HL-60 (cell line): ENCODE measurements around the gene ARF6.

Source experiments
- GABPA ChIP-seq: IDR thresholded peaks from 2 replicates; pipeline ENCODE4 v1.6.1; 2012; ENCODE audit warnings: low read depth
- POLR2AphosphoS5 ChIP-seq: IDR thresholded peaks from 2 replicates; pipeline ENCODE4 v1.6.1; 2012; ENCODE audit warnings: low read depth
- SPI1 ChIP-seq: IDR thresholded peaks from 2 replicates; pipeline ENCODE4 v1.6.1; 2012; ENCODE audit warnings: low read depth, mild to moderate bottlenecking, borderline replicate concordance
- TF ChIP-seq, protein P1 (sequence below): IDR thresholded peaks from one replicate; pipeline ENCODE4 v1.5.1; 2011; ENCODE audit warnings: low read length, control low read depth, inconsistent platforms; ENCODE audit not compliant: insufficient read depth
- TF ChIP-seq, protein P2 (sequence below): IDR thresholded peaks from 2 replicates; pipeline ENCODE4 v1.6.1; 2012; ENCODE audit warnings: low read depth; ENCODE audit not compliant: insufficient replicate concordance

DNA sequence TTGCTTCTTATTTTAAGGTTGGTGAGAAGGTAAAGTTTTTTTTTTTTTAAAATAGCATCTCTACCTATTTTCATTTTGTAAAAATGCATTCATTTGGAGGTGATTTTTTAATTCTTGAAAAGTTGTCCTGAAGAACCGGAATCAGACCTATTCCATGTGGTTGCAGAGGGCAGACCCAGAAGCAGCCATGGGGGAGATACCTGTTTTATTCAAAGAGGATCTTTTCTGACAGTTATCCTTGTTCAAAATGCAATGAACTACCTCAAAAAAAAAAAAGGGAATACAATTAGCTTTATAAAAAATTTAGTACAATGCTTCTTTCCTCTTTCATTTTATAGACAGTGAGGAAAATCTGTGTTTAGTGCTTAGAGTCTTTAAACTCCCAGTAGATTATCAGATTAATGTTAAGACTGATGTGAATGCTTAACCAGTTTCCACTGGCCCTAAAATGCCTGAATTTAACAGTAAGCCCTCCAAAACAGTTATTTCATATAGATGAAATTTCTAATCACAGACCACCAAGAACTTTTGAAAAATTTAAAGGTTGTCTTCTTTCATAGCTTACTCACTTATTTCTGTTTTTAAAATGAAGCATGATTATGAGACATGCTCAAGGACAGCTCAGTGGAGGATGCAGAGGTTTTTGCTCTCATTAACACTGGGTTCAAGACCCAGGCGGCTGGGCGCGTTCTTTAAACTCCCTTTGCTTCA lies 31.7 kb upstream of the ARF6 start:
- TF ChIP-seq, protein P1, sequence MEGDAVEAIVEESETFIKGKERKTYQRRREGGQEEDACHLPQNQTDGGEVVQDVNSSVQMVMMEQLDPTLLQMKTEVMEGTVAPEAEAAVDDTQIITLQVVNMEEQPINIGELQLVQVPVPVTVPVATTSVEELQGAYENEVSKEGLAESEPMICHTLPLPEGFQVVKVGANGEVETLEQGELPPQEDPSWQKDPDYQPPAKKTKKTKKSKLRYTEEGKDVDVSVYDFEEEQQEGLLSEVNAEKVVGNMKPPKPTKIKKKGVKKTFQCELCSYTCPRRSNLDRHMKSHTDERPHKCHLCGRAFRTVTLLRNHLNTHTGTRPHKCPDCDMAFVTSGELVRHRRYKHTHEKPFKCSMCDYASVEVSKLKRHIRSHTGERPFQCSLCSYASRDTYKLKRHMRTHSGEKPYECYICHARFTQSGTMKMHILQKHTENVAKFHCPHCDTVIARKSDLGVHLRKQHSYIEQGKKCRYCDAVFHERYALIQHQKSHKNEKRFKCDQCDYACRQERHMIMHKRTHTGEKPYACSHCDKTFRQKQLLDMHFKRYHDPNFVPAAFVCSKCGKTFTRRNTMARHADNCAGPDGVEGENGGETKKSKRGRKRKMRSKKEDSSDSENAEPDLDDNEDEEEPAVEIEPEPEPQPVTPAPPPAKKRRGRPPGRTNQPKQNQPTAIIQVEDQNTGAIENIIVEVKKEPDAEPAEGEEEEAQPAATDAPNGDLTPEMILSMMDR, result no peak
- TF ChIP-seq POLR2AphosphoS5, result no peak
- no peak for TF ChIP-seq GABPA
- TF ChIP-seq, protein P2, sequence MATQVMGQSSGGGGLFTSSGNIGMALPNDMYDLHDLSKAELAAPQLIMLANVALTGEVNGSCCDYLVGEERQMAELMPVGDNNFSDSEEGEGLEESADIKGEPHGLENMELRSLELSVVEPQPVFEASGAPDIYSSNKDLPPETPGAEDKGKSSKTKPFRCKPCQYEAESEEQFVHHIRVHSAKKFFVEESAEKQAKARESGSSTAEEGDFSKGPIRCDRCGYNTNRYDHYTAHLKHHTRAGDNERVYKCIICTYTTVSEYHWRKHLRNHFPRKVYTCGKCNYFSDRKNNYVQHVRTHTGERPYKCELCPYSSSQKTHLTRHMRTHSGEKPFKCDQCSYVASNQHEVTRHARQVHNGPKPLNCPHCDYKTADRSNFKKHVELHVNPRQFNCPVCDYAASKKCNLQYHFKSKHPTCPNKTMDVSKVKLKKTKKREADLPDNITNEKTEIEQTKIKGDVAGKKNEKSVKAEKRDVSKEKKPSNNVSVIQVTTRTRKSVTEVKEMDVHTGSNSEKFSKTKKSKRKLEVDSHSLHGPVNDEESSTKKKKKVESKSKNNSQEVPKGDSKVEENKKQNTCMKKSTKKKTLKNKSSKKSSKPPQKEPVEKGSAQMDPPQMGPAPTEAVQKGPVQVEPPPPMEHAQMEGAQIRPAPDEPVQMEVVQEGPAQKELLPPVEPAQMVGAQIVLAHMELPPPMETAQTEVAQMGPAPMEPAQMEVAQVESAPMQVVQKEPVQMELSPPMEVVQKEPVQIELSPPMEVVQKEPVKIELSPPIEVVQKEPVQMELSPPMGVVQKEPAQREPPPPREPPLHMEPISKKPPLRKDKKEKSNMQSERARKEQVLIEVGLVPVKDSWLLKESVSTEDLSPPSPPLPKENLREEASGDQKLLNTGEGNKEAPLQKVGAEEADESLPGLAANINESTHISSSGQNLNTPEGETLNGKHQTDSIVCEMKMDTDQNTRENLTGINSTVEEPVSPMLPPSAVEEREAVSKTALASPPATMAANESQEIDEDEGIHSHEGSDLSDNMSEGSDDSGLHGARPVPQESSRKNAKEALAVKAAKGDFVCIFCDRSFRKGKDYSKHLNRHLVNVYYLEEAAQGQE, result no peak
- TF ChIP-seq SPI1, result no peak
